Liver (tissue), 9 donors: Measurements from ENCODE around the gene SCUBE1. TPM values are rescaled to one million over a fixed set of nuclear protein-coding genes. Genes with fewer than 3 reads are reported as not detected.

Experiments
- DNase-seq: peaks from one replicate; pipeline ENCODE4 v3.0.0-alpha.2; 2017; ENCODE audit warnings: low spot score
- H3K27ac ChIP-seq, 2 donors: one replicate each; pipeline ENCODE4 v1.7.0; 2013; ENCODE audit warnings: inconsistent platforms in 2 of 2, low read length in 2 of 2, control low read depth in 1 of 2, low read depth in 1 of 2, mild to moderate bottlenecking in 1 of 2
- H3K27me3 ChIP-seq, 4 donors: one replicate each; pipeline versions ENCODE4 v1.6.1 to v1.7.0; 2013; ENCODE audit warnings: low read length in 3 of 4, inconsistent platforms in 1 of 4, mild to moderate bottlenecking in 1 of 4, moderate library complexity in 1 of 4; ENCODE audit not compliant: control insufficient read depth in 4 of 4, insufficient read depth in 4 of 4
- H3K36me3 ChIP-seq, 4 donors: one replicate each; pipeline versions ENCODE4 v1.6.1 to v1.7.0; 2013; ENCODE audit warnings: low read length in 3 of 4, mild to moderate bottlenecking in 3 of 4, low read depth in 1 of 4, moderate library complexity in 1 of 4; ENCODE audit not compliant: control insufficient read depth in 4 of 4, insufficient read depth in 3 of 4
- H3K4me1 ChIP-seq, 4 donors: one replicate each; pipeline versions ENCODE4 v1.6.1 to v1.7.0; 2013; ENCODE audit warnings: low read length in 3 of 4, mild to moderate bottlenecking in 3 of 4, moderate library complexity in 1 of 4; ENCODE audit not compliant: control insufficient read depth in 4 of 4, insufficient read depth in 4 of 4
- H3K4me3 ChIP-seq, 3 donors: one replicate each; pipeline versions ENCODE4 v1.6.1 to v1.7.0; 2013; ENCODE audit warnings: low read length in 3 of 3, control low read depth in 1 of 3, low read depth in 1 of 3, mild to moderate bottlenecking in 1 of 3
- H3K9ac ChIP-seq, 2 donors: one replicate each; pipeline ENCODE4 v1.7.0; 2013; ENCODE audit warnings: low read length in 2 of 2, mild to moderate bottlenecking in 2 of 2, moderate library complexity in 2 of 2, control low read depth in 1 of 2, low read depth in 1 of 2
- H3K9me3 ChIP-seq, 4 donors: one replicate each; pipeline versions ENCODE4 v1.6.1 to v1.7.0; 2013; ENCODE audit warnings: low read length in 3 of 4; ENCODE audit not compliant: control insufficient read depth in 4 of 4
- CTCF ChIP-seq: fragments of 150-350 bp; IDR thresholded peaks from 2 replicates; pipeline ENCODE4 v1.5.1; 2017; ENCODE audit warnings: improper control_type of control experiment, low read depth, low read length; ENCODE audit not compliant: missing input control
- EGR1 ChIP-seq, 2 donors: IDR thresholded peaks; 2 replicates each; pipeline ENCODE4 v1.6.1; 2016 to 2018; ENCODE audit warnings: antibody characterized with exemption in 2 of 2, low read depth in 2 of 2
- FOXA1 ChIP-seq: IDR thresholded peaks from 2 replicates; pipeline ENCODE4 v1.6.1; 2016; ENCODE audit warnings: antibody characterized with exemption
- FOXA2 ChIP-seq: IDR thresholded peaks from 2 replicates; pipeline ENCODE4 v1.6.1; 2016; ENCODE audit warnings: antibody characterized with exemption
- GABPA ChIP-seq, 2 donors: IDR thresholded peaks in 1 of 2; conservative IDR thresholded peaks in 1 of 2; 2 replicates each; pipeline ENCODE4 v1.6.1; 2016; ENCODE audit warnings: antibody characterized with exemption in 2 of 2, mild to moderate bottlenecking in 1 of 2, moderate library complexity in 1 of 2
- HNF4A ChIP-seq, 2 donors: conservative IDR thresholded peaks; 2 replicates each; pipeline ENCODE4 v1.6.1; 2016; ENCODE audit warnings: antibody characterized with exemption in 2 of 2, mild to moderate bottlenecking in 2 of 2
- HNF4G ChIP-seq: IDR thresholded peaks from 2 replicates; pipeline ENCODE4 v1.6.1; 2016; ENCODE audit warnings: antibody characterized with exemption
- JUND ChIP-seq, 2 donors: IDR thresholded peaks; 2 replicates each; pipeline ENCODE4 v1.6.1; 2016; ENCODE audit warnings: antibody characterized with exemption in 2 of 2
- MAX ChIP-seq: IDR thresholded peaks from 2 replicates; pipeline ENCODE4 v1.6.1; 2016; ENCODE audit warnings: antibody characterized with exemption
- NR2F2 ChIP-seq: IDR thresholded peaks from 2 replicates; pipeline ENCODE4 v1.6.1; 2016; ENCODE audit warnings: antibody characterized with exemption
- RAD21 ChIP-seq, 2 donors: IDR thresholded peaks; 2 replicates each; pipeline ENCODE4 v1.6.1; 2016; ENCODE audit warnings: antibody characterized with exemption in 2 of 2, mild to moderate bottlenecking in 2 of 2
- RXRA ChIP-seq, 2 donors: IDR thresholded peaks; 2 replicates each; pipeline ENCODE4 v1.6.1; 2017 to 2018; ENCODE audit warnings: antibody characterized with exemption in 2 of 2, mild to moderate bottlenecking in 1 of 2
- SP1 ChIP-seq: IDR thresholded peaks from 2 replicates; pipeline ENCODE4 v1.6.1; 2018; ENCODE audit warnings: antibody characterized with exemption, mild to moderate bottlenecking
- TAF1 ChIP-seq: conservative IDR thresholded peaks from 2 replicates; pipeline ENCODE4 v1.6.1; 2016; ENCODE audit warnings: antibody characterized with exemption, mild to moderate bottlenecking
- YY1 ChIP-seq: IDR thresholded peaks from 2 replicates; pipeline ENCODE4 v1.6.1; 2016; ENCODE audit warnings: antibody characterized with exemption, mild to moderate bottlenecking
- WGBS: extraction: QIAGEN DNeasy Blood & Tissue Kit; methylation state at CpG from one replicate; pipeline ENCODE4 v1.1.7; 2013; 5-methylcytosine and 5-hydroxymethylcytosine counted together
- polyA plus RNA-seq, 2 donors: library from polyadenylated mRNA; stranded (reverse) in 1 of 2; unstranded in 1 of 2; fragments of 200-250 nt in 1 of 2; fragments of >200 nt in 1 of 2; fragmentation: Nextera tagmentation in 1 of 2; extraction: Ambion mirVana in 1 of 2; gene quantifications; one replicate each; pipeline versions ENCODE4 v1.2.1 to v1.2.3, GENCODE V29; 2013 to 2015
- total RNA-seq, 2 donors: library from RNA; depleted of rRNA; stranded (reverse); fragments of >200 nt; gene quantifications; one replicate each; pipeline ENCODE4 v1.2.3, GENCODE V29; 2014
- TF ChIP-seq, protein P1 (sequence below): IDR thresholded peaks from 2 replicates; pipeline ENCODE4 v1.6.1; 2016; ENCODE audit warnings: antibody characterized with exemption
- TF ChIP-seq, protein P2 (sequence below): IDR thresholded peaks from 2 replicates; pipeline ENCODE4 v1.6.1; 2016; ENCODE audit warnings: antibody characterized with exemption, mild to moderate bottlenecking
- TF ChIP-seq, protein P3 (sequence below): IDR thresholded peaks from 2 replicates; pipeline ENCODE4 v1.6.1; 2016; ENCODE audit warnings: antibody characterized with exemption
- donor health status: healthy.
- donor health status: healthy.
- donor health status: healthy.
- donor health status: healthy.
- donor health status: healthy.

Gene SCUBE1
- total and polyA plus RNA-seq, 4 donors: 0.07 to 0.46 (median 0.08) TPM; not detected in 1

GRCh38 chr22:43162412-43163150 is 180.6 kb downstream of the SCUBE1 start:
- Histone ChIP-seq H3K4me3 (no peak overlapping the region), H3K4me1 (peaks cover 0 to 5% (median 2%) of the 10 kb centered on the region in 4 donors), H3K27me3 (no peaks in the 10 kb centered on the region), H3K27ac (no peak overlapping the region), H3K9ac (no peak overlapping the region), H3K36me3 (peaks cover 0 to 2% (median 0%) of the 10 kb centered on the region in 4 donors), H3K9me3 (no peaks in the 10 kb centered on the region)
- DNase-seq: no peak
- 96% methylated on average over 24 of the region's 24 CpGs for WGBS
- TF ChIP-seq, protein P1, sequence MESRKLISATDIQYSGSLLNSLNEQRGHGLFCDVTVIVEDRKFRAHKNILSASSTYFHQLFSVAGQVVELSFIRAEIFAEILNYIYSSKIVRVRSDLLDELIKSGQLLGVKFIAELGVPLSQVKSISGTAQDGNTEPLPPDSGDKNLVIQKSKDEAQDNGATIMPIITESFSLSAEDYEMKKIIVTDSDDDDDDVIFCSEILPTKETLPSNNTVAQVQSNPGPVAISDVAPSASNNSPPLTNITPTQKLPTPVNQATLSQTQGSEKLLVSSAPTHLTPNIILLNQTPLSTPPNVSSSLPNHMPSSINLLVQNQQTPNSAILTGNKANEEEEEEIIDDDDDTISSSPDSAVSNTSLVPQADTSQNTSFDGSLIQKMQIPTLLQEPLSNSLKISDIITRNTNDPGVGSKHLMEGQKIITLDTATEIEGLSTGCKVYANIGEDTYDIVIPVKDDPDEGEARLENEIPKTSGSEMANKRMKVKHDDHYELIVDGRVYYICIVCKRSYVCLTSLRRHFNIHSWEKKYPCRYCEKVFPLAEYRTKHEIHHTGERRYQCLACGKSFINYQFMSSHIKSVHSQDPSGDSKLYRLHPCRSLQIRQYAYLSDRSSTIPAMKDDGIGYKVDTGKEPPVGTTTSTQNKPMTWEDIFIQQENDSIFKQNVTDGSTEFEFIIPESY: no peak
- TF ChIP-seq CTCF (no peak), YY1 (no peak), HNF4A (conservative IDR thresholded peaks at IDR 0.05) (no peak), FOXA2 (no peak), JUND (IDR thresholded peaks at IDR 0.05) (no peak), FOXA1 (no peak), NR2F2 (no peak), TAF1 (no peak), EGR1 (IDR thresholded peaks at IDR 0.05; ENCODE audit: low read depth in 2 of 2) (no peak), RXRA (IDR thresholded peaks at IDR 0.05) (no peak), RAD21 (IDR thresholded peaks at IDR 0.05) (no peak), SP1 (no peak), HNF4G (no peak), GABPA (IDR thresholded peaks at IDR 0.05 in 1 of 2, conservative IDR thresholded peaks at IDR 0.05 in 1 of 2) (no peak), MAX (no peak)
- TF ChIP-seq, protein P2, sequence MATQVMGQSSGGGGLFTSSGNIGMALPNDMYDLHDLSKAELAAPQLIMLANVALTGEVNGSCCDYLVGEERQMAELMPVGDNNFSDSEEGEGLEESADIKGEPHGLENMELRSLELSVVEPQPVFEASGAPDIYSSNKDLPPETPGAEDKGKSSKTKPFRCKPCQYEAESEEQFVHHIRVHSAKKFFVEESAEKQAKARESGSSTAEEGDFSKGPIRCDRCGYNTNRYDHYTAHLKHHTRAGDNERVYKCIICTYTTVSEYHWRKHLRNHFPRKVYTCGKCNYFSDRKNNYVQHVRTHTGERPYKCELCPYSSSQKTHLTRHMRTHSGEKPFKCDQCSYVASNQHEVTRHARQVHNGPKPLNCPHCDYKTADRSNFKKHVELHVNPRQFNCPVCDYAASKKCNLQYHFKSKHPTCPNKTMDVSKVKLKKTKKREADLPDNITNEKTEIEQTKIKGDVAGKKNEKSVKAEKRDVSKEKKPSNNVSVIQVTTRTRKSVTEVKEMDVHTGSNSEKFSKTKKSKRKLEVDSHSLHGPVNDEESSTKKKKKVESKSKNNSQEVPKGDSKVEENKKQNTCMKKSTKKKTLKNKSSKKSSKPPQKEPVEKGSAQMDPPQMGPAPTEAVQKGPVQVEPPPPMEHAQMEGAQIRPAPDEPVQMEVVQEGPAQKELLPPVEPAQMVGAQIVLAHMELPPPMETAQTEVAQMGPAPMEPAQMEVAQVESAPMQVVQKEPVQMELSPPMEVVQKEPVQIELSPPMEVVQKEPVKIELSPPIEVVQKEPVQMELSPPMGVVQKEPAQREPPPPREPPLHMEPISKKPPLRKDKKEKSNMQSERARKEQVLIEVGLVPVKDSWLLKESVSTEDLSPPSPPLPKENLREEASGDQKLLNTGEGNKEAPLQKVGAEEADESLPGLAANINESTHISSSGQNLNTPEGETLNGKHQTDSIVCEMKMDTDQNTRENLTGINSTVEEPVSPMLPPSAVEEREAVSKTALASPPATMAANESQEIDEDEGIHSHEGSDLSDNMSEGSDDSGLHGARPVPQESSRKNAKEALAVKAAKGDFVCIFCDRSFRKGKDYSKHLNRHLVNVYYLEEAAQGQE: no peak
- TF ChIP-seq, protein P3, sequence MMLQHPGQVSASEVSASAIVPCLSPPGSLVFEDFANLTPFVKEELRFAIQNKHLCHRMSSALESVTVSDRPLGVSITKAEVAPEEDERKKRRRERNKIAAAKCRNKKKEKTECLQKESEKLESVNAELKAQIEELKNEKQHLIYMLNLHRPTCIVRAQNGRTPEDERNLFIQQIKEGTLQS: no peak
